GM12878 (cell line): ENCODE measurements around the gene FHIP2A. TPM values are rescaled to one million over a fixed set of nuclear protein-coding genes. Genes with fewer than 3 reads are reported as not detected.

ENCODE experiments used
- ELK1 ChIP-seq: IDR thresholded peaks from 2 replicates; pipeline ENCODE4 v1.6.1; 2012; ENCODE audit warnings: low read depth, low read length, improper control_type of control experiment
- IKZF1 ChIP-seq: fragments of 450-650 bp; conservative IDR thresholded peaks from 2 replicates; pipeline ENCODE4 v1.6.1; 2017; ENCODE audit warnings: antibody characterized with exemption, mild to moderate bottlenecking
- LARP7 ChIP-seq: fragments of 450-650 bp; IDR thresholded peaks from 2 replicates; pipeline ENCODE4 v1.6.1; 2017; ENCODE audit warnings: mild to moderate bottlenecking
- NBN ChIP-seq: fragments of 450-650 bp; IDR thresholded peaks from 2 replicates; pipeline ENCODE4 v1.6.1; 2016
- SMAD5 ChIP-seq: IDR thresholded peaks from 2 replicates; pipeline ENCODE4 v1.6.1; 2016; ENCODE audit warnings: antibody characterized with exemption, low read depth
- ZNF687 ChIP-seq: fragments of 450-650 bp; IDR thresholded peaks from 2 replicates; pipeline ENCODE4 v1.6.1; 2017; ENCODE audit warnings: mild to moderate bottlenecking, moderate library complexity
- polyA plus RNA-seq, 11 experiments: library from polyadenylated mRNA; depleted of rRNA in 4 of 11; unstranded in 6 of 11; stranded (reverse) in 5 of 11; fragments of >200 nt; fragmentation: Nextera tagmentation in 4 of 11; fragmentation: Illumina TruSeq in 1 of 11; extraction: Ambion mirVana in 4 of 11; extraction: Trizol in 1 of 11; gene quantifications; 1 replicate in 1 of 11; 2 replicates in 10 of 11; pipeline versions ENCODE4 v1.2.1 to v1.2.3, GENCODE V29; 2011 to 2016; ENCODE audit warnings: inconsistent platforms in 2 of 11, missing spikeins in 2 of 11, low read depth in 1 of 11
- total RNA-seq, 4 experiments: library from RNA; depleted of rRNA in 3 of 4; stranded (reverse); fragments of >200 nt in 3 of 4; fragmentation: Illumina TruSeq in 1 of 4; extraction: Trizol in 1 of 4; gene quantifications; 2 replicates each; pipeline versions ENCODE4 v1.2.1 to v1.2.3, GENCODE V29; 2013 to 2021
- TF ChIP-seq, protein P1 (sequence below): IDR thresholded peaks from 2 replicates; pipeline ENCODE4 v1.6.1; 2012; ENCODE audit warnings: mild to moderate bottlenecking, low read depth, low read length

Gene FHIP2A
- total and polyA plus RNA-seq, 10 of the 15 experiments (the other 5 are each of a cell fraction or from before 2014, with no cell fraction given): 6.8 to 30.4 (median 17.0) TPM

DNA sequence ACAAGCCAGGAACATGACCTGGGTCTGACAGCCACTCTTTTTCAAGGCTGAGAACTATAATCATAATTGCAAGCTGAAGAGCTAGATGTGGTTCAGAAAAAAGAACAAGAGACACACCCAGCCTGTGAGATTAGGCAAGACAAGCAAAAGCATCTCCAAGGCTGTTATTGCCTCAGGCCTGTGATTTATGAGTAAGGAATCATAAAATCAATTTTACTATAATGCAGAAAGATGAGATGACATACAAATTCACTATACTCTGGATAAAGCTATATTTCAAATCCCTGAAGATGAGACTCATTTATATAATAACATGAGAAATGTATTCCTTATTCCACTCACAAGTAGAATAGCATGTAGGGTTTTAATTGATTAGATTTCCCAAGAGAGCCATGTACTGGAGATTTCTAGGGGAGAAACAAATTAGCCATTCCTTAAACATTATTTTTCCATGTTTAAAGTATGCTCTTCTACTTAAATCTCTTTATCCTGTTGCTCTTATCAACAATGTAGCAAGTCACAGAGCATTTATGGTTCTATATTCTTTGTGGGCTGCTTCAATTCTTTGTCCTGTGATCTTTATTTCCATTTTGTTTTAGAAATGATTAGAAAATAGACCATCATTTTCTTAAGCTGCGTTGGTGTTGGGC is 47.4 kb downstream of the FHIP2A start (continued):
- TF ChIP-seq ZNF687: no peak
- TF ChIP-seq, protein P1, sequence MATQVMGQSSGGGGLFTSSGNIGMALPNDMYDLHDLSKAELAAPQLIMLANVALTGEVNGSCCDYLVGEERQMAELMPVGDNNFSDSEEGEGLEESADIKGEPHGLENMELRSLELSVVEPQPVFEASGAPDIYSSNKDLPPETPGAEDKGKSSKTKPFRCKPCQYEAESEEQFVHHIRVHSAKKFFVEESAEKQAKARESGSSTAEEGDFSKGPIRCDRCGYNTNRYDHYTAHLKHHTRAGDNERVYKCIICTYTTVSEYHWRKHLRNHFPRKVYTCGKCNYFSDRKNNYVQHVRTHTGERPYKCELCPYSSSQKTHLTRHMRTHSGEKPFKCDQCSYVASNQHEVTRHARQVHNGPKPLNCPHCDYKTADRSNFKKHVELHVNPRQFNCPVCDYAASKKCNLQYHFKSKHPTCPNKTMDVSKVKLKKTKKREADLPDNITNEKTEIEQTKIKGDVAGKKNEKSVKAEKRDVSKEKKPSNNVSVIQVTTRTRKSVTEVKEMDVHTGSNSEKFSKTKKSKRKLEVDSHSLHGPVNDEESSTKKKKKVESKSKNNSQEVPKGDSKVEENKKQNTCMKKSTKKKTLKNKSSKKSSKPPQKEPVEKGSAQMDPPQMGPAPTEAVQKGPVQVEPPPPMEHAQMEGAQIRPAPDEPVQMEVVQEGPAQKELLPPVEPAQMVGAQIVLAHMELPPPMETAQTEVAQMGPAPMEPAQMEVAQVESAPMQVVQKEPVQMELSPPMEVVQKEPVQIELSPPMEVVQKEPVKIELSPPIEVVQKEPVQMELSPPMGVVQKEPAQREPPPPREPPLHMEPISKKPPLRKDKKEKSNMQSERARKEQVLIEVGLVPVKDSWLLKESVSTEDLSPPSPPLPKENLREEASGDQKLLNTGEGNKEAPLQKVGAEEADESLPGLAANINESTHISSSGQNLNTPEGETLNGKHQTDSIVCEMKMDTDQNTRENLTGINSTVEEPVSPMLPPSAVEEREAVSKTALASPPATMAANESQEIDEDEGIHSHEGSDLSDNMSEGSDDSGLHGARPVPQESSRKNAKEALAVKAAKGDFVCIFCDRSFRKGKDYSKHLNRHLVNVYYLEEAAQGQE: no peak
- no peak for TF ChIP-seq SMAD5
- TF ChIP-seq NBN: no peak
- TF ChIP-seq LARP7: no peak
- no peak for TF ChIP-seq ELK1
- TF ChIP-seq IKZF1: no peak
- TF ChIP-seq, all 136 proteins: peak for 0
